Epithelial cell of umbilical artery (primary cell): ENCODE measurements around the gene CCL18. TPM values are rescaled to one million over a fixed set of nuclear protein-coding genes. Genes with fewer than 3 reads are reported as not detected.

Experiments
- total RNA-seq: library from RNA; depleted of rRNA; stranded (reverse); fragments of >200 nt; gene quantifications from 2 replicates; pipeline ENCODE4 v1.2.3, GENCODE V29; 2014

CCL18 gene, protein sequence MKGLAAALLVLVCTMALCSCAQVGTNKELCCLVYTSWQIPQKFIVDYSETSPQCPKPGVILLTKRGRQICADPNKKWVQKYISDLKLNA
- not detected in 2 replicates for total RNA-seq

DNA sequence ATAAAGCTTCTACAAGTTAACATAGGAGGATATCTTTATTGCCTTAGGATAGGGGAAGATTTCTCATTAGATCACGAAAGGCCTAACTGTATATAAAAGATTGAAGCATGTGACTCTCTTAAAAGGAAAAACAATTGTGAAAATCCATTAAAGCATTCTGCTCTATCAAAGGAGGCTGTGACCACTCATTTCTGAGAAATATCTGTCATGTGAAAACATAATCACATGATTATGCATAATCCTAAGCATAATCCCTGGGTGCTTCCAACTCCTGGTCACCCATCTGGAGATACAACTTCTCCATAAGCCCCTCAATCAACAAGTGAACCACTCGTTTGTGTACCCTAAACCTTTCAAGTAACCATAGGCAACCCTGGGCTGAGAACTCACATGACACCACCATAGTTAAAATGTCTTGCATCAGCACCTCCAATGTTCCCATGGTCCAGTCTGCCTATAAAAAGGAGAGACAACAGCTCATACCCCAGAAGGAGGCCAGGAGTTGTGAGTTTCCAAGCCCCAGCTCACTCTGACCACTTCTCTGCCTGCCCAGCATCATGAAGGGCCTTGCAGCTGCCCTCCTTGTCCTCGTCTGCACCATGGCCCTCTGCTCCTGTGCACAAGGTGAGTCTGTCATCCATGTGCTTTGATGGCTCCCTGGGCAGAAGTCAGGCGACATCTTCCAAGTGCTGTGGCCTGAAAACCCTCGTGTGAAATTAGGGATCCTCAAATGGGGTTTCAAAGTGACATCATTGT is at the start of gene CCL18:
TSS of gene CCL18 (plus strand) at position 487 of the 756 bp plus-strand sequence. CDS start at position 558, 71 bp downstream.

DNA sequence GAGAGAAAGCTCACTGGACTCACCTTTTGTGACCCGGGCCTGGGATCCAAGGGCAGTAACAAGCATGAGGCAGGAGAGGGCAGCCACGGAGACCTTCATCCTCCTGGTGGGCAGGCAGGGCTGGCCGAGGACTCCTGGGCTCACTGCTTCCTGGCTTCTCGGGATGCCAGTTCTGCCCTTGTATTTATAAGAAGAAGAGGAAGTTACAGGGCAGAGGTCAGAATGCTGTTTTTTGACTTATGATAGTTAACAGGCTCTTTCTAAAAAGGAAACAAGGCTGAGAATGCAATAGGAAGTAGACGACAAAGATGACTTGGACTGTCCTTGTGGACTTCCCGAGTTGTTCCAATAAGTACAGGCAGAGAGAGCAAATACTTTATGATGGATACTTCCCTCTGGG is 46.3 kb upstream of the CCL18 start, which contains the start of gene CCL23:
TSS of gene CCL23 (minus strand) at position 174 of the 400 bp plus-strand sequence. CDS start at position 99, 75 bp downstream.

DNA sequence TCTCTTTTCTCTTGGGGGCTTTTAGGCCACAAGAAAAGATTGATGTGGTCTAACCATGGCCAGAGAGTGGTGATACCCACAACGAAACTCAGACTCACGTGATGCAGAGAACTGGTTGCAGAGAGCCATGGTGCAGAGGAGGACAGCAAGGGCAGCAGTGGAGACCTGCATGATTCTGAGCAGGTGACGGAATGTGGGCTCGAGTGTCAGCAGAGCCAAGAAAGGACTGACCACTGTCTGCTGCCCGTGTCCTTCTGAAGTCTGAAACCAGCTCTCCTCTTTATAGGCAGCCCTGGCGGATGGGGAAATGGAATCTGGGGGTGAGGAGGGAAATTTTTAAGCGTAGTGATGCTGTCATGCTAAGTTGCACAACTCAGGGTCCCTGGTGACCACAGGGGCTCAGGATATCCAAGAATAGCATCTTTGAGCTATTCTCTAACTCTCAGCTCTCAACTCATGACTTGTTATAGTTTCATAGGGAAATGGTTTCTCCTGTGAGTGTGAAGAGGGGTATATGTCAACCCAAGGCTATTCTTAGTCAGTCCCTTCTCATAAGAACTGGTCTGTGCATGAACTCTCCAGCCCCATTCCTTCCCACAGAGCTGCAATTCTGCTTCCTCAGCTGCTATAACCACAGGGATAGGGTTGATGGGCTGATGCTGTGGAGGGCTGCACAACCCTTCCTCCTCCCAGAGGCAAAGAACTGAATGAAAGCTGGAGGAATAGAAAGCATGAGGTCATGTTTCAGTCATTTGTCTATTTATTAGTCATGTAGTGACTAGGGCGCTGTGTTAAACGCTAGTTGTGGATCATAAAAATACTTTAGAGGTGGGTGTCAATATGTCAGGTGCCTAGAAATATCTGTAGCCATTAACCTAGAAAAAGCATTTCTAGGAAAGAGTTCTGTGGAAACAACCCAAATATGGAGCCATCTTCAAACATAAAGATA is 26.1 kb downstream of the CCL18 start, which contains the start of gene CCL3:
TSS of gene CCL3 (minus strand) at position 256 of the 949 bp plus-strand sequence. CDS start at position 171, 85 bp downstream.

DNA sequence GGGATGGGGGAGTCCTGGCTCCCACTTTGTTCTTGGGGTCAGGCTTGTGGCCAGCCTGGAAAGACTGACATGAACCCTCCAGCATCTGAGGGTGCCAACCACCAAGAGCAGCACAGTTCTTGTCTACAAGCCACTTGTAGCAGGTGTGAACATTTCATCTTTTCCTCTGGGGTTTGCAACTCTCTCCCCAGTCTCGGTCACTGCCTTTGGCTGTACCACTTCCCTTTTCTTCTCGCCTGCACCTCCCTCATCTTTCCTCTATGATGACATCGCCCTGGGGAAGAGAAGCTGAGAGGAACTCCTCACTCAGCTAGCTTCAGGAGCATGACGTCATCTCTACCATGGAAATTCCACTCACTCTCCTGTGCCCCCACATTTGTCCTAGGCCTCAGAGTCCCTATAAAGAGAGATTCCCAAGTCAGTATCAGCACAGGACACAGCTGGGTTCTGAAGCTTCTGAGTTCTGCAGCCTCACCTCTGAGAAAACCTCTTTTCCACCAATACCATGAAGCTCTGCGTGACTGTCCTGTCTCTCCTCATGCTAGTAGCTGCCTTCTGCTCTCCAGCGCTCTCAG is 39.4 kb downstream of the CCL18 start, which contains the start of gene CCL4:
TSS of gene CCL4 (plus strand) at position 427 of the 575 bp plus-strand sequence. CDS start at position 506, 79 bp downstream.

Other genes starting within 250 kb of the CCL18 start
- not detected in 2 replicates for gene HEATR9, start 195.4 kb upstream of the CCL18 start, total RNA-seq
- gene CCL5, start 183.9 kb upstream of the CCL18 start, total RNA-seq: 0.15 TPM in 1 of 2 replicates, not detected in the other
- 0.46 TPM in 1 of 2 replicates, not detected in the other for gene RDM1, start 133.5 kb upstream of the CCL18 start, total RNA-seq
- gene LYZL6, start 120.6 kb upstream of the CCL18 start, total RNA-seq: not detected in 2 replicates
- gene CCL16, start 82.8 kb upstream of the CCL18 start, total RNA-seq: 0.32 TPM in 1 of 2 replicates, not detected in the other
- gene CCL14, start 77.5 kb upstream of the CCL18 start, total RNA-seq: 0.91 and 2.3 TPM in 2 replicates
- not detected in 2 replicates for gene CCL15, start 62.7 kb upstream of the CCL18 start, total RNA-seq
- not detected in 2 replicates for gene CCL23, start 46.3 kb upstream of the CCL18 start, total RNA-seq
- not detected in 2 replicates for gene CCL3, start 25.9 kb downstream of the CCL18 start, total RNA-seq
- not detected in 2 replicates for gene CCL4, start 39.6 kb downstream of the CCL18 start, total RNA-seq
- 0.97 and 1.4 TPM in 2 replicates for gene TBC1D3B, start 112.4 kb downstream of the CCL18 start, total RNA-seq
- gene CCL3L1, start 132.5 kb downstream of the CCL18 start, total RNA-seq: not detected in 2 replicates
- gene CCL4L2, start 146.8 kb downstream of the CCL18 start, total RNA-seq: not detected in 2 replicates
- not detected in 2 replicates for gene TBC1D3I, start 200.3 kb downstream of the CCL18 start, total RNA-seq